Measurements from ENCODE around the gene SMIM11. TPM values are rescaled to one million over a fixed set of nuclear protein-coding genes. Genes with fewer than 3 reads are reported as not detected.
"Not testable (repeated sequence)": the region's sequence is repeated elsewhere in the genome, so short reads cannot be mapped to it uniquely, and the experiment has no call there.

Gene SMIM11
- polyA plus RNA-seq, 1 donor from 2014 or later: 6.3 TPM

DNA sequence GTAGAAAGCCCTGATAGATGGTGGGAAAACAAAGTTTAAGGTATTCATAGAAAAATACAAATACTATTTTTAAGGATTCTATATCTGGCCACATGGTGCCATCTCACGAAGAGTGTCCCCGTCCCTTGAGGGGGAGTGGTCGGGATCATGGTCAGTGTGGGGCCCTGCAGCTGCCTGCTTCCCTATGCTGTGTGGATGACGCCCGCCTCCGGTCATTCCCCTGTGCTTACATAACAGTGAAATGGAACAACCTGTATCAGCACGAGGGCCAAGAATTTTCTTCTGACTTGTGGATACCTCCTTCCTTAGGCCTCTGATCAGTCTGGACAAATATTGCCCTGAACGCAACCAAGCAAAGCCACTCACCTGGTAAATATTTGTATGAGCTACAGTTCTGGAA is 52.0 kb downstream of the SMIM11 start:
- H3K36me3 Mint-ChIP-seq, H3K27me3 Mint-ChIP-seq, H3K9me3 Mint-ChIP-seq, H3K4me1 Mint-ChIP-seq, H3K4me3 Mint-ChIP-seq, H3K27ac Mint-ChIP-seq: not testable (repeated sequence)

DNA sequence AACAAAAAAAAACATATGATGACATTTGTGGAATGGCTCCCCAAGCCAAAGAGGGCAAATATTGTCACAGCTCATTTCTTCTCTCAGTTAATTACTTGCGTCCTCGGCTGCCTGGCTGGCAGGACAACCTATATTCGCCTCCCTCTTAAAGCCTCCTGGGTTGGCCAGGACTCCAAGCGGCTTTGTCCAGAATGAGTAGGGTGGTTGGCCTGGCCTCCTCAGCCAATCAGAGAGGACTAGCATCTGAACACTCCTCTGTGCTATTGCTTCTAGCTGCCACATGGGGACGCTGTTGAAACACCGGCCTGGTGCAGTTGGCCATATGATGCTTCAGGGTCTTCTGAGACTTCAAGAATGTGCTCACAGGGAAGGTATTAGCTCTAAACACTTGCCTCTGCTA is 53.1 kb downstream of the SMIM11 start:
- not testable (repeated sequence) for H3K27ac Mint-ChIP-seq, H3K36me3 Mint-ChIP-seq, H3K9me3 Mint-ChIP-seq, H3K4me3 Mint-ChIP-seq, H3K27me3 Mint-ChIP-seq, H3K4me1 Mint-ChIP-seq

DNA sequence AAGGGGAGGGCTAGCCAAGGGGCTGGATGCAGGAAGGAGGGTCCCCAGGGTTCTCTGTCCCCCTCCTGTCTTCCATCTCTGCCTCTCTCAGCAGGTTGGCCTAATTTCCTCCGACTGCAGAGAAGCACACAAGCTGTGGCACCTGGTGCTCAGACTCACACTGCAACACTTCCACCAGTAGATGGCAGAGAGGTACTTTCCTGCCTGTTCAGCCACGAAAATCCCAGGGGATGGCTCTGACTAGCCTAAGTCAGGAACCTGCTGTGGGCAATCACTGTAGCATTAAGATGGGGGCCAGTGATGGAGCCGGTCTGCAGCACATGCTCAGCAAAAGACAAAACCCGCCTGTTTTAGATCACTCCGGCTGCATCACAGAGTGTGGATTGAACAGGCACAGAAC is 54.4 kb downstream of the SMIM11 start:
- H3K9me3 Mint-ChIP-seq, H3K36me3 Mint-ChIP-seq, H3K27ac Mint-ChIP-seq, H3K27me3 Mint-ChIP-seq, H3K4me3 Mint-ChIP-seq, H3K4me1 Mint-ChIP-seq: not testable (repeated sequence)

Other genes with a start within 250 kb of the SMIM11 start
- gene KCNE2, start 11.5 kb upstream of the SMIM11 start, polyA plus RNA-seq: not detected
- gene SMIM34, start 48.4 kb downstream of the SMIM11 start, polyA plus RNA-seq: not detected
- not detected for gene KCNE1, start 136.7 kb downstream of the SMIM11 start, polyA plus RNA-seq
- 6.3 TPM for gene RCAN1, start 239.6 kb downstream of the SMIM11 start, polyA plus RNA-seq